ENCODE data around the gene RHOD. TPM values are rescaled to one million over a fixed set of nuclear protein-coding genes. Genes with fewer than 3 reads are reported as not detected.
A peak's percentile ranks its signal among the peaks of the same experiment; 100 is the strongest.

Gene RHOD
- total and polyA plus RNA-seq, 2 donors from 2014 or later: 20.9 to 50.2 TPM

- TF ChIP-seq, protein P1, sequence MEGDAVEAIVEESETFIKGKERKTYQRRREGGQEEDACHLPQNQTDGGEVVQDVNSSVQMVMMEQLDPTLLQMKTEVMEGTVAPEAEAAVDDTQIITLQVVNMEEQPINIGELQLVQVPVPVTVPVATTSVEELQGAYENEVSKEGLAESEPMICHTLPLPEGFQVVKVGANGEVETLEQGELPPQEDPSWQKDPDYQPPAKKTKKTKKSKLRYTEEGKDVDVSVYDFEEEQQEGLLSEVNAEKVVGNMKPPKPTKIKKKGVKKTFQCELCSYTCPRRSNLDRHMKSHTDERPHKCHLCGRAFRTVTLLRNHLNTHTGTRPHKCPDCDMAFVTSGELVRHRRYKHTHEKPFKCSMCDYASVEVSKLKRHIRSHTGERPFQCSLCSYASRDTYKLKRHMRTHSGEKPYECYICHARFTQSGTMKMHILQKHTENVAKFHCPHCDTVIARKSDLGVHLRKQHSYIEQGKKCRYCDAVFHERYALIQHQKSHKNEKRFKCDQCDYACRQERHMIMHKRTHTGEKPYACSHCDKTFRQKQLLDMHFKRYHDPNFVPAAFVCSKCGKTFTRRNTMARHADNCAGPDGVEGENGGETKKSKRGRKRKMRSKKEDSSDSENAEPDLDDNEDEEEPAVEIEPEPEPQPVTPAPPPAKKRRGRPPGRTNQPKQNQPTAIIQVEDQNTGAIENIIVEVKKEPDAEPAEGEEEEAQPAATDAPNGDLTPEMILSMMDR (IDR thresholded peaks at IDR 0.05; ENCODE audit: borderline replicate concordance, extremely low read depth, insufficient read depth): no peak
- Histone ChIP-seq H3K4me1 (ENCODE audit: control insufficient read depth in 2 of 3, insufficient read depth in 2 of 3, low read depth in 1 of 3, low read length in 3 of 3) (no peaks in the 10 kb centered on the region), H3K36me3 (ENCODE audit: control insufficient read depth in 2 of 3, insufficient read depth in 3 of 3, low read length in 3 of 3) (no peaks in the 10 kb centered on the region), H3K27ac (ENCODE audit: low read depth in 2 of 2, low read length in 2 of 2) (no peak overlapping the region), H3K4me3 (ENCODE audit: low read length in 3 of 3) (no peak overlapping the region), H3K27me3 (ENCODE audit: control insufficient read depth, insufficient read depth, low read length) (no peaks in the 10 kb centered on the region), H3K9ac (ENCODE audit: low read length in 3 of 3) (no peak overlapping the region), H3K9me3 (ENCODE audit: control insufficient read depth in 2 of 3, insufficient read depth in 1 of 3, low read length in 3 of 3) (no peaks in the 10 kb centered on the region)
- DNase-seq (peak in 2 of 5 donors; percentile 47 to 49), FAIRE-seq (no peak)
- intact Hi-C loops (cut with DNase I): no loop called here
Observed at GRCh38 chr11:67099831-67100324, 43.2 kb downstream of the RHOD start.

DNA sequence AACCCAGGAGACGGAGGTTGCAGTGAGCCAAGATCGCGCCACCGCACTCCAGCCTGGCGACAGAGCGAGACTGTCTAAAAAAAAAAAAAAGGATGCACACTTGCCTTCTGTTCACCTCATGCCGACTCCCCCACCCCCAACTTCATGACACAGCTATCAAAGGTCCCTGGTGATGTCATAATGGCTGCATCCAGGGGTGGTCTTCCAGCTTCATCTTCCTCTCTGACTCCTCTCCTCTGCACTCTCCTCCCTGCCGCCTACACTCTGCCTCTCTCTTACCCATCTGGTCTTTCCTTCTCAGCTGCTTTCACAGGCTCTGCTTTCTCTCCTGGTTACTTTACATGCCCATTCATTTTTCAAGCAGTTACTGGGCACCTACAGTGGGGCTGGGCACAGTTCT lies 46.0 kb downstream of the RHOD start:
- Histone ChIP-seq H3K36me3 (ENCODE audit: control insufficient read depth in 2 of 3, insufficient read depth in 3 of 3, low read length in 3 of 3) (no peaks in the 10 kb centered on the region), H3K9me3 (ENCODE audit: control insufficient read depth in 2 of 3, insufficient read depth in 1 of 3, low read length in 3 of 3) (no peaks in the 10 kb centered on the region), H3K27ac (ENCODE audit: low read depth in 2 of 2, low read length in 2 of 2) (no peak overlapping the region), H3K4me1 (ENCODE audit: control insufficient read depth in 2 of 3, insufficient read depth in 2 of 3, low read depth in 1 of 3, low read length in 3 of 3) (no peaks in the 10 kb centered on the region), H3K27me3 (ENCODE audit: control insufficient read depth, insufficient read depth, low read length) (no peaks in the 10 kb centered on the region), H3K4me3 (ENCODE audit: low read length in 3 of 3) (no peak overlapping the region), H3K9ac (ENCODE audit: low read length in 3 of 3) (no peak overlapping the region)
- intact Hi-C loops (cut with DNase I): no loop called here
- DNase-seq: no peak
- FAIRE-seq: no peak
- TF ChIP-seq, protein P1 (IDR thresholded peaks at IDR 0.05; ENCODE audit: borderline replicate concordance, extremely low read depth, insufficient read depth): no peak

DNA sequence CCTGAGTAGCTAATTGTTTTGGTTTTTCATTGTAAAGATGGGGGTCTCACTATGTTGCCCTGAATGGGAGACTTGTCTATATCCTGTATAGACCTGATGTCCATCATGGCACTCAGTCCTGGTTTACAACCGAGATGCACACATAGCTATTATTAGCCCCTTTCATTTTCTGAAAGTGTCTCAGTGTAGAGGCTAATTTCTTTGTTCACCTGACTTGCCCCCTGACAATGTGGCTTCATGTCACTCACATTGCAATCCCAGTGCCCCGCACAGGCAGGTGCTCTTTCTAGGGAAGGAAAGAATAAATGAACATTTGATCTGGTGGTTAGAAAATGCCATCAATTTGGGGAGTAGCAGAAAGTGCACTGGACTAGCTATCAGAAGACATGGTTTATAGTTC lies 49.3 kb downstream of the RHOD start:
- Histone ChIP-seq H3K9me3 (ENCODE audit: control insufficient read depth in 2 of 3, insufficient read depth in 1 of 3, low read length in 3 of 3) (no peaks in the 10 kb centered on the region), H3K9ac (ENCODE audit: low read length in 3 of 3) (no peak overlapping the region), H3K4me3 (ENCODE audit: low read length in 3 of 3) (no peak overlapping the region), H3K4me1 (ENCODE audit: control insufficient read depth in 2 of 3, insufficient read depth in 2 of 3, low read depth in 1 of 3, low read length in 3 of 3) (no peaks in the 10 kb centered on the region), H3K27ac (ENCODE audit: low read depth in 2 of 2, low read length in 2 of 2) (no peak overlapping the region), H3K36me3 (ENCODE audit: control insufficient read depth in 2 of 3, insufficient read depth in 3 of 3, low read length in 3 of 3) (no peaks in the 10 kb centered on the region), H3K27me3 (ENCODE audit: control insufficient read depth, insufficient read depth, low read length) (no peaks in the 10 kb centered on the region)
- FAIRE-seq (no peak), DNase-seq (peak in 1 of 5 donors; percentile 6)
- intact Hi-C loops (cut with DNase I): no loop called here
- TF ChIP-seq, protein P1 (IDR thresholded peaks at IDR 0.05; ENCODE audit: borderline replicate concordance, extremely low read depth, insufficient read depth): no peak

- TF ChIP-seq, protein P1 (IDR thresholded peaks at IDR 0.05; ENCODE audit: borderline replicate concordance, extremely low read depth, insufficient read depth): no peak
- intact Hi-C loops (cut with DNase I): no loop called here
Observed at GRCh38 chr11:67111261-67111660, 54.6 kb downstream of the RHOD start.

More at GRCh38 chr11:67111261-67111660, 54.6 kb downstream of the RHOD start:
- no peak for FAIRE-seq
- no peak overlapping the region for H3K4me3 ChIP-seq (ENCODE audit: low read length in 3 of 3)
- H3K36me3 ChIP-seq (ENCODE audit: control insufficient read depth in 2 of 3, insufficient read depth in 3 of 3, low read length in 3 of 3): no peaks in the 10 kb centered on the region
- no peak overlapping the region for H3K27ac ChIP-seq (ENCODE audit: low read depth in 2 of 2, low read length in 2 of 2)
- no peaks in the 10 kb centered on the region for H3K4me1 ChIP-seq (ENCODE audit: control insufficient read depth in 2 of 3, insufficient read depth in 2 of 3, low read depth in 1 of 3, low read length in 3 of 3)
- no peak for DNase-seq
- no peaks in the 10 kb centered on the region for H3K27me3 ChIP-seq (ENCODE audit: control insufficient read depth, insufficient read depth, low read length)
- no peak overlapping the region for H3K9ac ChIP-seq (ENCODE audit: low read length in 3 of 3)
- no peaks in the 10 kb centered on the region for H3K9me3 ChIP-seq (ENCODE audit: control insufficient read depth in 2 of 3, insufficient read depth in 1 of 3, low read length in 3 of 3)
